GM13977 (cell line): ENCODE measurements around the gene INHBB.
"Not testable (repeated sequence)": the region's sequence is repeated elsewhere in the genome, so short reads cannot be mapped to it uniquely, and the experiment has no call there.

Source experiments
- DNase-seq: peaks from one replicate; pipeline ENCODE4 v3.0.0; 2012; ENCODE audit warnings: low spot score
- in situ Hi-C: fragments of 300-500 bp; cut with MboI; formaldehyde crosslinking; loops from one replicate; pipeline ENCODE4 v1.12.0; 2022; ENCODE audit warnings: low sequenced_read_pairs, low pct_unique_long_range_greater_than_20kb, mixed read lengths, inconsistent platforms; ENCODE audit not compliant: unreplicated experiment
- TF ChIP-seq, protein P1 (sequence below): IDR thresholded peaks from 2 replicates; pipeline ENCODE4 v1.5.1; 2012; ENCODE audit warnings: mild to moderate bottlenecking, control low read depth; ENCODE audit not compliant: insufficient read depth; ENCODE audit errors: extremely low read depth, missing control alignments

Gene INHBB

DNA sequence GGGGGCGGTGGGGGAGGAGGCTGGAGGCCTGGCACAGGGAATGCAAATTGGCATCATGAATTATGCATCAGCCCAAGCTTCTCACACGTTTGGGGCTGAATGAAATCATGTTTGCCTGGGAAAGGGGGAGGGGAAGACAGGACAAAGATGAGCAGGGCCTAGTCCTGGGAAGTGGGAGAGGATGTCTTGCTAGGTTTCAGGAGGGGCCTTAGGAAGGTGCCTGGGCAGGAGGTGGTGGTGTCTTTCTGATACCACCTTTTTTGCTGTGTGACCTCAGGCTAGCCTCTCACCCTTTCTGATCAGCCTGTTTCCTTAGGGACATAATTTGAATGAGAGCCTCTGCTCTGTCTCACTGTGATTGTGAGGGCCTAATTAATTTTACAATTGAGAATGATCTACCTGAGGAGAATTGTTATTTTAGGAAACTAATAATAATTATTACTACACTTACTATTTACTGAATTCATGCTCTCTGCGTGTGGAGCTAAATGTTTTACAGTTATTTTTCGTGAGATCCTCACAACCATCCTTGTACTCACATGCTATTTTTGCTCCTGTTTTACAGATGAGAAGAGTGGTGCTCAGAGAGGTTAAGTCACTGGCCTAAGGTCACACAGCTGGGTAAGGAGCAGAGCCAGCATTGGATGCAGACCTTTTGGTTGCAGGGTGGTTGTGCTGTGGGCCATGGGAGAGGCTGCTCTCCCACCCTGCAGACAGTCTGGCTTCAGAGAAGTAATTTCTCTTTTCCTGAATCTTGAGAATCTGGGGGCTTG lies 39.6 kb downstream of the INHBB start:
- DNase-seq, result no peak
- in situ Hi-C loops, result no loop called here
- TF ChIP-seq, protein P1, sequence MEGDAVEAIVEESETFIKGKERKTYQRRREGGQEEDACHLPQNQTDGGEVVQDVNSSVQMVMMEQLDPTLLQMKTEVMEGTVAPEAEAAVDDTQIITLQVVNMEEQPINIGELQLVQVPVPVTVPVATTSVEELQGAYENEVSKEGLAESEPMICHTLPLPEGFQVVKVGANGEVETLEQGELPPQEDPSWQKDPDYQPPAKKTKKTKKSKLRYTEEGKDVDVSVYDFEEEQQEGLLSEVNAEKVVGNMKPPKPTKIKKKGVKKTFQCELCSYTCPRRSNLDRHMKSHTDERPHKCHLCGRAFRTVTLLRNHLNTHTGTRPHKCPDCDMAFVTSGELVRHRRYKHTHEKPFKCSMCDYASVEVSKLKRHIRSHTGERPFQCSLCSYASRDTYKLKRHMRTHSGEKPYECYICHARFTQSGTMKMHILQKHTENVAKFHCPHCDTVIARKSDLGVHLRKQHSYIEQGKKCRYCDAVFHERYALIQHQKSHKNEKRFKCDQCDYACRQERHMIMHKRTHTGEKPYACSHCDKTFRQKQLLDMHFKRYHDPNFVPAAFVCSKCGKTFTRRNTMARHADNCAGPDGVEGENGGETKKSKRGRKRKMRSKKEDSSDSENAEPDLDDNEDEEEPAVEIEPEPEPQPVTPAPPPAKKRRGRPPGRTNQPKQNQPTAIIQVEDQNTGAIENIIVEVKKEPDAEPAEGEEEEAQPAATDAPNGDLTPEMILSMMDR, result no peak

DNA sequence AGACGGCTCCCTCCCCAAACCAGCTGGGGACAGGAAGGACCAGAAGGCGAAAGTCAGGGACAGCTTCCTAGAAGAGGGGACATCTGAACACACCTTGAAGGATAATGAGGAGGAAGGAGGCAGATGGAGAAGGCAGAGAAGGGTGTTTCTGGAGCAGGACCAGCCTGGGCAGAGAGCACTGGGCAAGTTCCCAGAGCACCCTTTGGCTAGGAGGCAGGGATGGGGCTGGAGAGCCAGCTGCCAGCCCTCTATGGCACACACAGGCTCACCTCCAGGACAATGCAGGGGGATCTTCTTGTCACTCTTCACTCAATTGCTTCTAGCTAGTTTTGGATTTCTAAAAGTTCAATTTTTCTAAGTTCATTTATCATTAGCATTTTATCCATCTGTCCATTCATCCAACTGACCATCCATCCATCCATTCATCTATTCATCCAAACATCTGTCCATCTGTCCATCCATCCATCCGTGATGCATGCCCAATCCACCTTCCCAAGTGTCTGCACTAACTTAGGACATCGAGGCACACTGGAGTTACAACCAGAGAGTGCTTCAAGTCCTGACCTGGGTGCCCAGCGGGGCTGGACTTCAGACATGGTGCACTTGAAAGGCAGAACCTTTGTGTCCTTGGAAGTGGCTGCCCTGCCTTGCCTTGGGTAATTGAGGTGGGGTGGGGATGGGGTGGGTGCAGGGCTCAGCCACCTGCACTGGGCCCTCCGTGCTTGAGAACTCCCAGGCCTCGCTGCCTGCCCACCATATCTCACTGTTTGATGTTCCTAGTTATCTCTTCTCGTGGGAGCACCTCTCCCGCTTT lies 42.5 kb downstream of the INHBB start:
- in situ Hi-C loops, result no loop called here
- no peak for DNase-seq
- TF ChIP-seq, protein P1, result no peak

DNA sequence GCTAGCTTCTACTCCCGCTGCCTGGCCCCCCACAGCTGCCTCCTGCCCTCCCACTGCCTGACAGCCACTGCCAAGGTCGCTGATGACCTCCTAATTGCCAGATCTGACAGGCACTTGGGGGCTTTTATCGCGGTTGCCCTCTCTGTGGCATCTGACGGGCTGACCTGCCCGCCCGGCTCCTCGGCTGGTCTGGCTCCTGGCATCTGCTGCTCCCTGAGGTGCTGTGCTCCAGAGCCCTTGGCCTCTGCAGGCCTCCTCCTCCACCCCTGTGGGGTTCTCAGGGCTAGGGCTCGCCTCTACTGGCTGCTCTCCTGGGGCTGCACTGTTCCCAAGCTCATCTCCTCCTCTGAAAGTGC lies 43.1 kb downstream of the INHBB start:
- TF ChIP-seq, protein P1, result no peak
- no peak for DNase-seq
- in situ Hi-C loops, result no loop called here

DNA sequence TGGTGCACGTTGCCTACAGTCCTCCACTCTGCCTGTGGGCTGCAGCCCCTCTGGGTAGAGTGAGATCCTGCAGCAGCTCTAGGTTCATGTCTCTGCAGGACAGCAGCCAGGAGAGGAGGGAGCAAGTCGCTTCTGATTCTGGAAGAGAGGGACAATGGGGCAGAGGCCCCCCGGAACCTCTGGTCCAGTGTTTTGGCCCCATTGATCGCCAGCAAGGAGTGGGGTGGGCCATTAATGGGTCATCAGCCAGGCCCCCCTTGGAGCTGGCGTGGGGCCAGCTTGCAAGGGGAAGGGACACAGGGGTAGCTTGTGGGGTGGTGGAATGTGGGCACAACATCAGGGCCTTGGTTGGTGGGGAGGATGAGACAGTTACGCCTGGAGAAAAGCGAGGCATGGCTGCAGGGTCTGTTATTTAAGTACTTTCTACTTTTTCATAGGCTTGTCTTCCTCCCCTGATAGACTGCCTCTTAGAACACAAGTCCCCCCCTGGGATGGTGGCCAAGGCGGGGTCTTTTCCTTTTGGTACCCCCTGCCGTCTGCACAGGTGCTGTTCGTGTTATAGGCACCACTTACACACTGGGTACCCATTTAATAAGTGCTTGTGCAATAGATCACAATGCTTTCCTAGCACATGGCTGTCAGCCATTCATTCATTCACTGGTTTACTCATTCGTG lies 44.6 kb downstream of the INHBB start:
- no peak for DNase-seq
- in situ Hi-C loops, result no loop called here
- TF ChIP-seq, protein P1, result no peak

DNA sequence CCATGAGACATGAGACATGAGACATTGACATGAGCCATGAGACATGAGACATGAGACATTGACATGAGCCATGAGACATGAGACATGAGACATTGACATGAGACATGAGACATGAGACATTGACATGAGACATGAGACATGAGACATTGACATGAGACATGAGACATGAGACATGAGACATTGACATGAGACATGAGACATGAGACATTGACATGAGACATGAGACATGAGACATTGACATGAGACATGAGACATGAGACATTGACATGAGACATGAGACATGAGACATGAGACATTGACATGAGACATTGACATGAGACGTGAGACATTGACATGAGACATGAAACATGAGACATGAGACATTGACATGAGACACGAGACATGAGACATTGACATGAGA lies 45.4 kb downstream of the INHBB start:
- in situ Hi-C loops, DNase-seq: not testable (repeated sequence)

DNA sequence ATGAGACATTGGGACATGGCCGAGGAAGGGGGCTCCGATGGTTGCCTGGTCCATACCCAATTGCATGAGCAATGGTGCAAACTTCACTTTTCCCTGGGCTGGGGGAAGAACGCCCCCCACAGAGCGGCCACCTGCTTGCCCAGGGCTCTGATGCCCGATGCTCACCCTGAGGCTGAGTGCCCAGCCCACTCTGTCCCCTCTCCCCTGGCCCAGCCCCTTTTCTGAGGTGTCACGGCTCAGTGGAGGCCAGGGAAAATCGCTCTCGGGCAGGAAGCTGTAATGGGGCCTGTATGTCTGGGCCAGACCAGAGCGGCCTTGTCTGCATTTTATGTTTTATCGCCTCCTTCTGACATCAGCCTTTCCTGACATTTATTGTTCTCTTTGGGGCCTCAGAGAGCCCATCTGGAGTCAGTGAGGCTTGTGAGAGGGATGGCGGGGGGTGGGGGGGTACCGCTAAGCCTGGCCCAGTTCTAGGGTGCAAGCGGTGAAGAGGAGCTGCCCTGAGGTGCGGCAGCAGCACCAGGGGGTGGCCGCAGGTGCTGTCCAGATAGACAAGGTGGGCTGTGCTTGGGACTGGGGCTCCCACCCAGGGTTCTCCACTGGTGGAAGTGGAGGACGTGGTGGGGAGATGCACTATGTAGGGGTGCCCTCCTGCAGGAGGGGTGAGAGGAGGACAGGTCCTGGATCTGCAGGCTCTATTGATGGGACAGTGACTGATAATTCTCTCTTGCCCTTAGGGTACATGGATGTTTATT lies 46.2 kb downstream of the INHBB start:
- DNase-seq, result no peak
- in situ Hi-C loops, result no loop called here
- TF ChIP-seq, protein P1, result no peak
